Activated naive CD4-positive, alpha-beta T cell treated with anti-CD3 and anti-CD28 coated beads, Interleukin-2, amount 50 U/mL, for 24 hours (primary cell): ENCODE data around the gene RNU6-8.

Experiments used
- H3K27ac Mint-ChIP-seq: one replicate; pipeline ENCODE4 v1.8.0; 2021; ENCODE audit warnings: mild to moderate bottlenecking, mixed read lengths
- H3K27me3 Mint-ChIP-seq: one replicate; pipeline ENCODE4 v1.8.0; 2021; ENCODE audit warnings: mixed read lengths
- H3K36me3 Mint-ChIP-seq: one replicate; pipeline ENCODE4 v1.8.0; 2021; ENCODE audit warnings: mixed read lengths
- H3K4me1 Mint-ChIP-seq: one replicate; pipeline ENCODE4 v1.8.0; 2021; ENCODE audit warnings: mixed read lengths
- H3K4me3 Mint-ChIP-seq: one replicate; pipeline ENCODE4 v1.8.0; 2021; ENCODE audit warnings: mild to moderate bottlenecking, mixed read lengths
- H3K9me3 Mint-ChIP-seq: one replicate; pipeline ENCODE4 v1.8.0; 2021; ENCODE audit warnings: mixed read lengths

RNU6-8 gene

DNA sequence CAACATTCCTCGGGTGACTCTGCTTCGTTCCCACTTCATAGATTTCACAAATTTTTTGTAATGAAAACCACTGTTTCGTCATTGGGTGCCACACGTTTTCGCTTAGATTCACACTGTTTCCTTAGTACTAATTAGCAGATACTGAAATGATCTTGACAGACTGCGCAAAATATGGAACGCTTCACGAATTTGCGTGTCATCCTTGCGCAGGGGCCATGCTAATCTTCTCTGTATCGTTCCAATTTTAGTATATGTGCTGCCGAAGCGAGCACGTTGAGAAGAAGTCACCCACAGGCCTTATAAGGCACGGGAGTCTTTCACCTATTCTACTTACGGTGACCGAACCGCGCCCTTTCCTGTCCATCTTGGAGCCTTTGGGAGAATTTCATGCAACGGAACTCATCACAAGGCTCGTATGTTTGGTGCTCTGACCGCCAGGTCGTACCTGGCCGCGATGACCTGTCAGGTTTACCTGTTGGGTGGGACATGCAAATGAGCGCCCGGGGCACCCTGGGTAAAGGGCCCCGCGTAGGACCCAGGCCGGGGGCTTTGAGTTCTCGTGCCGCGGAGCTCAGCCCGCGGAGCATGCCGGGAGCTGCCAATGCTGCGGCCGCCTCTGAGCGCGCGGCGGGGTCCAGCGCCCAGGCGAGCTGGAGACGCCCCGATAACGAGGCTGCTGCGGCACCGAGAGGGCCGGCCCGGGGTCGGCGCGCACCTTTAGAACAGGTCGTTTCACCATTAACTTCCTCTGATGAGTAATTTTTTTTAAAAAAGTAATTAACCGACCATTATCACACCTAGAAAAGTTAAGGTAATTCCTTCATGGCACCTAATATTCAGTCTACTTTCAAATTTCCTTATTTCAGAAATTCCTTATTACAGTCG, at the start of gene RNU6-8:
RNU6-8 (minus strand) TSS at position 272 of the 885 bp plus-strand sequence.
- Mint-ChIP-seq H3K4me1 (peaks cover 41% of the 10 kb centered on the region), H3K36me3 (no peaks in the 10 kb centered on the region), H3K27me3 (peaks cover 3% of the 10 kb centered on the region), H3K27ac (peak within 1 kb of the TSS; percentile 100), H3K9me3 (no peaks in the 10 kb centered on the region), H3K4me3 (peak within 1 kb of the TSS; percentile 93)

DNA sequence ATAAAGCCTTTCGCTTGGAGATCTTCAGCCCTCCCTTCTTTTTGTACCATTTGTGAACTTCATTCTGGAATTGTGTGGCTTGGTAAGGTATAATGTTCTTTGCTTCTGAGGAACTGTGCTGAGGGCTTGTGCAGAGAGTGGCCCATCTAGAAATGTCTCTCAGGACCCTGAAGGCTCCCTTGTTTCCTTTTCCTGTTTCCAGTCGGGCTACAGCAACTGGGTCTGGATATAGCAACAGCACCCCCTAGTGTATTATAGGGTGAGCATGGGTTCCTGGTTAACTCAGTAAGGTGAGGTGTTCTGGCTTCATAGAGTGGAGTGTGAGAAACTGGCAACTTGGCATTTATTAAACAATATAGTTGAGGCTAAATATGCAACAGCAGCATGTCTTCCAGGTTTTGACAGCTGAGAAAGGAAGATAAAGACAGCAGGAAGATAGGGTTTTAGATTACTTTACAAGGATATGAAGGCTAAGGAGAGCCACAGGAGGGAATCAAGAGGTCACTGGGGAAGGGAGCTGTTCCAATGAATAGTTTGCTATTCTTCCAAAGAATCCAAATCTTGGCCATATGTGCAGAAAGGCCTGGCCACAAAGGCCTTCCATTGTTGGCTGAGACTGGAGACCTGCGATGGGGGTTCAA, 49.1 kb upstream of the RNU6-8 start:
- no peak overlapping the region for H3K4me3 Mint-ChIP-seq
- no peaks in the 10 kb centered on the region for H3K27me3 Mint-ChIP-seq
- H3K27ac Mint-ChIP-seq: no peak overlapping the region
- no peaks in the 10 kb centered on the region for H3K4me1 Mint-ChIP-seq
- no peaks in the 10 kb centered on the region for H3K9me3 Mint-ChIP-seq
- H3K36me3 Mint-ChIP-seq: no peaks in the 10 kb centered on the region

DNA sequence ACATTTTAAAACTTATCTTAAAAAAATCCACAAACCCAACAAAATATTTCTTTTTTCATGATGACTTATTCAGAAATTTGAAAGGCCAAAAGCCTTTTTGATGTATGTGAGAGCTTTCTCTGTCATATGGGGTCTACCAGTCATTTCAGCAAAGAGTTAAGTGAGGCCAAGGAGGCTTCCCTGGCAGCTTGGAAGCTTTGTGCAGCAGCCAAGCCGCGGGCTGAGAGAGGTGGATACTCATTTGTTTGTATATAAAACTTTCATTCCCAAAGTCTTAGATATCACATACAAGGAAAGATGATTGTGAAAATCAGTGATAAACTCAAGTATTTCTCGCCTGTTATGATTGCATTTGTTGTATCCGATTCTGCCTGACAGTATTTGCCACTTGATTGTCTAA, 48.5 kb upstream of the RNU6-8 start:
- Mint-ChIP-seq H3K36me3 (no peaks in the 10 kb centered on the region), H3K4me3 (no peak overlapping the region), H3K4me1 (no peaks in the 10 kb centered on the region), H3K9me3 (no peaks in the 10 kb centered on the region), H3K27me3 (no peaks in the 10 kb centered on the region), H3K27ac (no peak overlapping the region)

DNA sequence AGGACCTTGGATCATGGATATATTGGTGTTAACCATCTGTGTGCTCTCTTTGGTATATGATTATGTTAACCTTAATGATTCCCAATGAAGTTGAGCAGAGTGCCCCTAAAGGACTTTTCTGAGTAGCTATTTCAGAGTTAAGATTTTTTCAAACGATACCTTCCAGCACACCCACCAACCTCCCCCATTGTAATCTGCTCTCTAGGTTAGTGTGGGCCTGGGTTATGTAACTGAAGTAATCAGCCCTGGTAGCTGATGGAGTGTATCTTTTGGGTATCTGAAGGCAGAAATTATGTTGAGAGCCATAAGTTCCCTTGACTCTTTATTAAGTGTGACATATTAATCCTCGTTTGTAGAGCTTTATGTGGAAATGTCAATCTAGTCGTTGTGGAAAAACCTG, 47.6 kb upstream of the RNU6-8 start:
- Mint-ChIP-seq H3K27me3 (no peaks in the 10 kb centered on the region), H3K4me3 (no peak overlapping the region), H3K27ac (no peak overlapping the region), H3K9me3 (no peaks in the 10 kb centered on the region), H3K4me1 (no peaks in the 10 kb centered on the region), H3K36me3 (no peaks in the 10 kb centered on the region)

DNA sequence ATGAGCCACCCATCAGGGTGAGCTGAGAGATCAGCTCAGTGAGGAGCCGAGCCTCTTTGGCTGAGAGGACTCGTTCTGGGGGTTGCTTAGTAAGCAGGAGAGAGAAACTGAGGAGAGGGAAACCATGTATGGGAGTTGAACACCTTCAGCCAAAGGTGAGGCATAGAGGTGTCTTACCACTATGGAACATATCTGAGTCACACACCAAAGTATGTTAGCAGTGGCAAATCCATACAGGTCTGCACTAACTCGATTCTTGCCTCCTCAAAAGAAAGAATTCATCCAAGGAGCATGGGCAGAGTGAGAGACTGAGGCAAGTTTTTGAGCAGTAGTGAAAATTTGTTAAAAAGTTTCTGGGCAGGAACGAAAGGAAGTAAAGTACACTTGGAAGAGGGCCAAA, 46.7 kb upstream of the RNU6-8 start:
- Mint-ChIP-seq H3K9me3 (no peaks in the 10 kb centered on the region), H3K27ac (no peak overlapping the region), H3K4me1 (no peaks in the 10 kb centered on the region), H3K4me3 (no peak overlapping the region), H3K36me3 (no peaks in the 10 kb centered on the region), H3K27me3 (no peaks in the 10 kb centered on the region)

DNA sequence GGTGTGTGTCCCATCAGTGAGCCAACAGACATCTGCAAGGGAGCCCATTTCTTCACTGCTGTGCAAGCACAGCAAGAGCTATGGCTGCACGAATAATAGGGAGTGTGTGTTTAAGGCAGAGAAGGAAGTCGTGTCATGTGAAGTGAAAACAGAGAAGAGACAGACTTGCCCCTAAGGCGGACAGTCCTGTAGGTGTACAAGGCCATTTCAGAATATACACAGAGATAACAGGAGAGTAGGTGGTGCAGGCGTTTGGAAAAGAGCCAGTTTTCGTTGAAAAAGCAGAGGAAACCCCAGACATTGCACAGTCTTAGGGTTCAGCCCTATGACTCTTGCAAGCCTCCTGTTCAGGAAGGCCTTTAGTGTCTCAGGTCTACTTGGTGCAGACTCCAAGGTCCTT, 46.3 kb upstream of the RNU6-8 start:
- H3K27ac Mint-ChIP-seq: no peak overlapping the region

DNA sequence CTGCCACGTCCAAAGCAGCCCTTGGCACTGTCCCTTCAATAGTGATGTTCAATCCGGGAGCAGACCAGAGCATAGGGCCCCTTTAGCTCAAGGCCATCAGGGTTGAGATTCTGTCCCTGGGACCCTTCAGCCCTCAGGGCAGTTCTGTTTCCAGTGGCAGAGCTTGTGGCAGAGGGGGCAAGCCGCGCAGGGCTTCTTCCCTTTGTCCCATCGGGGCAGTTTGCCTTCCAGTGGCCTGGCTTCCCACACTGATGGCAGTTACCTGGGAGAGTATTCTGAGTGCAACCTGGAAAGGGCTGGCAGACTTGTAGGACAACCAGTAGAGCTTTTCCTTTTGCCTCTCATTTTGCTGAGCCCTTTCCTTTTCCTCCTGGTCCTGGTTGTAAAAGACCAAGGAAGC, 43.7 kb upstream of the RNU6-8 start:
- no peaks in the 10 kb centered on the region for H3K36me3 Mint-ChIP-seq
- H3K27ac Mint-ChIP-seq: no peak overlapping the region
- no peak overlapping the region for H3K4me3 Mint-ChIP-seq
- H3K27me3 Mint-ChIP-seq: no peaks in the 10 kb centered on the region
- H3K4me1 Mint-ChIP-seq: no peaks in the 10 kb centered on the region
- H3K9me3 Mint-ChIP-seq: no peaks in the 10 kb centered on the region

More for the DNA sequence above, 46.3 kb upstream of the RNU6-8 start:
- Mint-ChIP-seq H3K27me3 (no peaks in the 10 kb centered on the region), H3K4me1 (no peaks in the 10 kb centered on the region), H3K36me3 (no peaks in the 10 kb centered on the region), H3K9me3 (no peaks in the 10 kb centered on the region), H3K4me3 (no peak overlapping the region)

DNA sequence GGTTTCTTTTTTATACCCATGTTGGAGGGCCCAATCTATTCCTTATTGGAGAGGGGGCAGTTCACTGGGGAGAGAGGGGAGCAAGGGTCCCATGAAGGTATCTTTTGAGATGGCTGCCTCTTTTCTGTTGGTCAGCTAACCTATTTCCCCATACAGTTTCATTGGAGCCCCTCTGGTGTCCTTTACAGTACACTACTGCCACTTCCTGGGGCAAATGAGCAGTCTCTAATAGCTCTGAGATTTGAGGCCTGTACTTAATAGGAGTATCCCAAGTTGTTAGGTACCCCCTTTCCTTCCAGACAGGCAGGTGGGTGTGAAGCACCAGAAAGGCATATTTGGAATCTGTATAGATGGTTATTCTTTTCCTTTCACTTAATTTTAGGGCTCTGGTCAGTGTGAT, 41.3 kb upstream of the RNU6-8 start:
- Mint-ChIP-seq H3K27me3 (no peaks in the 10 kb centered on the region), H3K4me1 (no peaks in the 10 kb centered on the region), H3K27ac (no peak overlapping the region), H3K9me3 (no peaks in the 10 kb centered on the region), H3K4me3 (no peak overlapping the region), H3K36me3 (no peaks in the 10 kb centered on the region)

DNA sequence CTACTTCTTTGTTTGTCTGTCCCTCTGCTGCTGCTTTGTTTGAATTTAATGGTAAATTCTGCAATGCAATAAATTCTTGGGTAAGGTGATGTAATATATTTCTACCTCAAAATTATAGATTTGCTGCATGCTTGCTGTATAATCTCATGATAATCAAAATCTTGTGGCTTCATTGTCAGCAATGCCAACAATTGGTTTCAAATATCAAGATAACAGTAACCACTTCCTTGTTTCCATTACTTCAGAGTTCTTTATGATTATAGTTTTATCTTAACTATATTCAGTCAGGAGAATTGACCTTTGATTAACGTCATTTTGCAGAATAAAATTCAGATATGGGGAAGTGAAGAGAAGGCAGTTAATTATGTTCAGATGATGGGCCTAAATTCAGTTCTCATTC, 30.2 kb upstream of the RNU6-8 start:
- H3K4me1 Mint-ChIP-seq: peaks cover 6% of the 10 kb centered on the region

DNA sequence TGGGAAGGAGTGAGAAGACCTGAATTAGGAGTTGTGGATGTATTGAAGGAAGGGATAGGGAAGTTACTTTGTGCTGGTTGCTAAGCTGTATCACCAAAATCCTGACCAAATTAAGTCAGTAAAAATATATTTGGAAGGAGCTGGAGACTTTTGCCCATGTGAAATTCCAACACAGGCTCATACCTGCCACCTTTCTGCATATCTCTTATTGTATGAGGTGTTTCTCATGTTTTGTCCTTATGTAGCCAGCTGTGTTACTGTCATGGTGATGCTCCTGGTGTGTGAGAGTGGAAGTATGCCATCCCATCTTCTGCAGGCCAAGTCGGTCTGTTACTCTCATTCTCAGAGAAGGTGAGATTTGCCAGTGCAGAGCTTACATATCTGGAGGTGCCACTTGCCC, 29.4 kb upstream of the RNU6-8 start:
- Mint-ChIP-seq H3K36me3 (no peaks in the 10 kb centered on the region), H3K4me3 (no peak overlapping the region), H3K4me1 (peaks cover 6% of the 10 kb centered on the region), H3K9me3 (no peaks in the 10 kb centered on the region), H3K27me3 (no peaks in the 10 kb centered on the region), H3K27ac (no peak overlapping the region)

More for the DNA sequence above, 30.2 kb upstream of the RNU6-8 start:
- no peak overlapping the region for H3K4me3 Mint-ChIP-seq
- H3K27ac Mint-ChIP-seq: no peak overlapping the region
- no peaks in the 10 kb centered on the region for H3K27me3 Mint-ChIP-seq
- no peaks in the 10 kb centered on the region for H3K9me3 Mint-ChIP-seq
- no peaks in the 10 kb centered on the region for H3K36me3 Mint-ChIP-seq

DNA sequence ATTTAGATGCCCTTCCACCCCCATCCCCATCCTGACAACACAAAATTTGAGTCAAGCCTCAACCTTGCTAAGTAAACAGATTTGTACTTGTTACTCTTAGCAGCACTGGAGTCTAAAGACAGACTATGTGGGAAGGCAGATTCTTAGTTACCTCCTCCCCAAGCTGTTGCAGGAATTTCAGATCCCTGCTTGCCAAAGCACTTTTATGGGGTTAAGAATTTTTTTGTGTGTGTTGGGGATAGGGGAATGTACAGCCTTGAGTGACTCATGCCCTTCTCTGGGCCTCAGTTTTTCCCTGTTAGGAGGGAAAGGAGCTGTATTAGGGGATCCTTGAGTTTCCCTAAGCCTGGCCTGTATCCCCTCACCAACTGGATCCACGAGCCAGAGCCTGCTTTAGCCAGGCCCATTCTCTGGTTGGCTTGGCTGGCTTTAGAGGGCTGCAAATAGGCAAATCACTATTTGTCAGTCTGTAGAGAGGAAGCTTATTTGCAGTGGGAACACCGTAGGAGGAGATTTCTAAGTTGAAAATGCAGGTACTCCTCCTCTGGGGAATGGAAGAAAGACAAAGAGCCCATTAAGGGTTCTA, 27.7 kb upstream of the RNU6-8 start:
- Mint-ChIP-seq H3K27me3 (no peaks in the 10 kb centered on the region), H3K36me3 (no peaks in the 10 kb centered on the region), H3K4me1 (peaks cover 6% of the 10 kb centered on the region), H3K4me3 (no peak overlapping the region), H3K27ac (no peak overlapping the region), H3K9me3 (no peaks in the 10 kb centered on the region)

DNA sequence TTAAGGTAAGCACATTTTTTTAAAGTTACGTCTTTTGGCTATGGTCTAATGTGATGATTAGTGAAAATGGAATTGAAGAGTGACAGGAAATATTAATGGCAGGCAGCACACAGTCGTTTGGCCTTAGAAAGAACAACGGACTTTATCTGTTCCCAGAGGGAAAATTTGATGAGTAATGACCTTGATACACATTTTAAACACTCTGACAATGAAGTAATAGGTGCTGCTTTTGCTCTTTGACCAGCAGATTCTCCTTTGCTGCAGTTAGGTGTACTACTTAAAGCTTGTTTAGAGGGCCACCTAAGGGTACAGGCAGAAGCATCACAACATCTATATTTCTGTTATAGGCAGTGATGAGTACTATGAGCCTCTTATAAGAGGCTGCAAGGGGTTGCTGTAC, 27.1 kb upstream of the RNU6-8 start:
- Mint-ChIP-seq H3K9me3 (no peaks in the 10 kb centered on the region), H3K27me3 (no peaks in the 10 kb centered on the region), H3K4me3 (no peak overlapping the region), H3K27ac (no peak overlapping the region), H3K36me3 (no peaks in the 10 kb centered on the region), H3K4me1 (peaks cover 6% of the 10 kb centered on the region)

DNA sequence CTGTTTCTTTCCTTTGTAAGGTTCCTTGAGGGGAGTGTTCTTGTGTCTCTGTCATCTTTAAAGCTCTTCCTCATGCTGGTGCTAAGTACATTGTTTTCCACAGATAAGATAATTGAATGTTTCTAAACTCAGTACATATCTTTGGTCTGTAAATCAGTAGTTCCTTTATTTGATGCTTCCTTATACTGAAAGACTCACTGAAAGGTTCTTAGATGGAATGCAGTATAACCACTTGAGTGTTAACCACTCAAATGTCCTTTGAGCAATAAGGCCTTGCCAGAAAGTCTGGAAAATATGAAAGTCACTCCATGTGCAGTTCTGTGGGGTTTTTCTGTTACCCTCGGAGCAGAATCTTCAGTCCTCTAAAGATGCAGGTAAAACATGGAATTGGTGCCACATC, 23.0 kb upstream of the RNU6-8 start:
- Mint-ChIP-seq H3K4me1 (no peaks in the 10 kb centered on the region), H3K27ac (no peak overlapping the region), H3K36me3 (no peaks in the 10 kb centered on the region), H3K4me3 (no peak overlapping the region), H3K9me3 (no peaks in the 10 kb centered on the region), H3K27me3 (peaks cover 2% of the 10 kb centered on the region)

DNA sequence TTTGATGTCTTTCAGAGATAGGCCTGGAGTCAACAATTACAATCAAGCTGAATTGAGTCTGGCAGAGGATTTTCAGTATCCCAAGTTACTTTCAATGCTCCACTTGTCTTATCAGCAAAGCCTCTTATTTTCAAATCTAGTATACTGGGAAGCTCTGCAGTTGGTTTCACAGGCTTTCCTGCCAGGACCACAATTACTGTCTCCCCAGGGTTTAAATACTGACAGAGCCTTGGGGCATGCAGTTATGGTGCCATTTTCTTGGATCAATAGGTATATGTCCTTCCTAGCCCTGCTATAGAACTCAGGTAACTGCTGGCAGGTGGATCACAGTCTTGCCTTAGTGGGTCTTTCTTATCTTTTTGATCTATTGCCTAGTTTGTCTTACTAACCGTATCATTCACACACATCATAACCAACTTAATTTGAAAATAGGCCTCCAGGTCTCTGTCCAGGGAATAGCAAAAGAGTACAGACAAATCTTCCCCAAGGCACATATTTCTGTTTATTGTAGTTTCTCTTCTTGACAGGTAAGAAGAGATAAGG, 22.4 kb upstream of the RNU6-8 start:
- no peak overlapping the region for H3K27ac Mint-ChIP-seq

DNA sequence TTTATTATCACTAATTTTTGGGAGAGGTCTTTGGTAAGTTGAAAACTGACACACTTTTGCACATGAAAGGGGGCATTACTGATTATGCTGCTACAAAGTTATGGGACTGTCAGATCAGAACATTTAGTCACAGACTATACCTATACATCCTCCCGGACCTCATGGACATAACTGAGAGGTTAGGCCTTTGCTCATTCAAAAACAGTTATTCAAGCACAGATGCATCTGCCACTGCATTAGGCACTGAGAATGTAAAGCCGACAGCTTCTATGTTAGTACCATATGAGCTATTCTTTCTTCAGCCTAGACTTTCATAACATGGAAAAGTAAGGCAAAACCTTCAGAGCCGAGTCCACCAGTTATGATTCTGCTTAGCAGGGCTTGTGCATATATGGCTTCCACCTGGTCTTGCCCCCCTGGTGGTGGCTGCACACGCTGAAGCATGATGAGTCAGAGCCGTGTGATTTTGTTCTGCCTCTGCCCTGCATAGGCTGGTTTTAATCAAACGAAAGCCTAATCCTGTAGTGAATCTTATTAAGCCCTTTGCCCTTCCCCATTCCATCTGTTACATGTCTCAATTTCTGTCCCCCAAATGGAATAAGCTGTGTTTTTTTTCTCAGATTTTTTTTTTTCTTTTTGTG, 21.8 kb upstream of the RNU6-8 start:
- H3K4me3 Mint-ChIP-seq: no peak overlapping the region
- H3K4me1 Mint-ChIP-seq: no peaks in the 10 kb centered on the region
- H3K9me3 Mint-ChIP-seq: no peaks in the 10 kb centered on the region
- no peaks in the 10 kb centered on the region for H3K36me3 Mint-ChIP-seq
- H3K27ac Mint-ChIP-seq: no peak overlapping the region
- peaks cover 2% of the 10 kb centered on the region for H3K27me3 Mint-ChIP-seq

More for the DNA sequence above, 22.4 kb upstream of the RNU6-8 start:
- no peak overlapping the region for H3K4me3 Mint-ChIP-seq
- H3K27me3 Mint-ChIP-seq: peaks cover 2% of the 10 kb centered on the region
- H3K36me3 Mint-ChIP-seq: no peaks in the 10 kb centered on the region
- no peaks in the 10 kb centered on the region for H3K9me3 Mint-ChIP-seq
- no peaks in the 10 kb centered on the region for H3K4me1 Mint-ChIP-seq
